Activated gamma-delta T cell (primary cell): ENCODE data around the gene DTNB.
"Not testable (repeated sequence)": the region's sequence is repeated elsewhere in the genome, so short reads cannot be mapped to it uniquely, and the experiment has no call there.

ENCODE experiments used
- DNase-seq: peaks from one replicate; lab custom pipeline; 2025; lab: John Stamatoyannopoulos, UW

The DTNB gene

GRCh38 chr2:25544445-25544844, 128.9 kb downstream of the DTNB start:
- DNase-seq: no peak

- no peak for DNase-seq
Measured at GRCh38 chr2:25543939-25544338, 129.4 kb downstream of the DTNB start.

GRCh38 chr2:25541378-25541777, 132.0 kb downstream of the DTNB start:
- DNase-seq: no peak

GRCh38 chr2:25539136-25539535, 134.2 kb downstream of the DTNB start:
- DNase-seq: no peak

GRCh38 chr2:25537526-25537925, 135.9 kb downstream of the DTNB start:
- no peak for DNase-seq

GRCh38 chr2:25535411-25536289, 137.7 kb downstream of the DTNB start:
- peak; percentile 14 for DNase-seq

GRCh38 chr2:25534937-25535336, 138.4 kb downstream of the DTNB start:
- peak; percentile 9 for DNase-seq

GRCh38 chr2:25534455-25534854, 138.9 kb downstream of the DTNB start:
- peak; percentile 9 for DNase-seq

GRCh38 chr2:25533771-25534170, 139.6 kb downstream of the DTNB start:
- DNase-seq: not testable (repeated sequence)

- no peak for DNase-seq
Measured at GRCh38 chr2:25532521-25532920, 140.9 kb downstream of the DTNB start.

GRCh38 chr2:25529034-25529433, 144.3 kb downstream of the DTNB start:
- no peak for DNase-seq

- no peak for DNase-seq
Measured at GRCh38 chr2:25528173-25528572, 145.2 kb downstream of the DTNB start.

- DNase-seq: no peak
Measured at GRCh38 chr2:25524507-25524906, 148.9 kb downstream of the DTNB start.

GRCh38 chr2:25523060-25523459, 150.3 kb downstream of the DTNB start:
- DNase-seq: no peak

- DNase-seq: no peak
Measured at GRCh38 chr2:25521665-25522387, 151.6 kb downstream of the DTNB start.

- no peak for DNase-seq
Measured at GRCh38 chr2:25521126-25521525, 152.3 kb downstream of the DTNB start.

GRCh38 chr2:25517701-25518100, 155.7 kb downstream of the DTNB start:
- no peak for DNase-seq

GRCh38 chr2:25514043-25514637, 159.2 kb downstream of the DTNB start:
- no peak for DNase-seq

GRCh38 chr2:25512707-25513106, 160.7 kb downstream of the DTNB start:
- DNase-seq: no peak

- DNase-seq: no peak
Measured at GRCh38 chr2:25506226-25506625, 167.2 kb downstream of the DTNB start.

- DNase-seq: no peak
Measured at GRCh38 chr2:25505622-25506021, 167.8 kb downstream of the DTNB start.

GRCh38 chr2:25505182-25505581, 168.2 kb downstream of the DTNB start:
- DNase-seq: no peak

GRCh38 chr2:25504266-25504665, 169.1 kb downstream of the DTNB start:
- no peak for DNase-seq
